ENCODE results near the gene LFNG. TPM values are rescaled to one million over a fixed set of nuclear protein-coding genes. Genes with fewer than 3 reads are reported as not detected.

Gene LFNG
- total RNA-seq, 2 experiments from 2014 or later, result 96.7 to 99.8 TPM

- no peaks in the 10 kb centered on the region for H3K27me3 ChIP-seq (ENCODE audit: control insufficient read depth in 1 of 2, insufficient read depth in 2 of 2, low read length in 2 of 2)
- TF ChIP-seq, protein P1, sequence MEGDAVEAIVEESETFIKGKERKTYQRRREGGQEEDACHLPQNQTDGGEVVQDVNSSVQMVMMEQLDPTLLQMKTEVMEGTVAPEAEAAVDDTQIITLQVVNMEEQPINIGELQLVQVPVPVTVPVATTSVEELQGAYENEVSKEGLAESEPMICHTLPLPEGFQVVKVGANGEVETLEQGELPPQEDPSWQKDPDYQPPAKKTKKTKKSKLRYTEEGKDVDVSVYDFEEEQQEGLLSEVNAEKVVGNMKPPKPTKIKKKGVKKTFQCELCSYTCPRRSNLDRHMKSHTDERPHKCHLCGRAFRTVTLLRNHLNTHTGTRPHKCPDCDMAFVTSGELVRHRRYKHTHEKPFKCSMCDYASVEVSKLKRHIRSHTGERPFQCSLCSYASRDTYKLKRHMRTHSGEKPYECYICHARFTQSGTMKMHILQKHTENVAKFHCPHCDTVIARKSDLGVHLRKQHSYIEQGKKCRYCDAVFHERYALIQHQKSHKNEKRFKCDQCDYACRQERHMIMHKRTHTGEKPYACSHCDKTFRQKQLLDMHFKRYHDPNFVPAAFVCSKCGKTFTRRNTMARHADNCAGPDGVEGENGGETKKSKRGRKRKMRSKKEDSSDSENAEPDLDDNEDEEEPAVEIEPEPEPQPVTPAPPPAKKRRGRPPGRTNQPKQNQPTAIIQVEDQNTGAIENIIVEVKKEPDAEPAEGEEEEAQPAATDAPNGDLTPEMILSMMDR (IDR thresholded peaks at IDR 0.05), result no peak
- no peaks in the 10 kb centered on the region for H3K36me3 Mint-ChIP-seq (ENCODE audit: low read depth)
- peak overlapping the region; percentile 20 for H3K4me3 Mint-ChIP-seq
- H3K27ac ChIP-seq (ENCODE audit: low read depth in 1 of 2, low read length in 2 of 2), result peak overlapping the region; percentile 84 to 97
- peaks cover 62% of the 10 kb centered on the region for H3K4me1 Mint-ChIP-seq (ENCODE audit: low read depth)
- intact Hi-C loops (cut with DNase I, micrococcal nuclease), result loop anchor here in 1 of 2 experiments (1.0 to 2.0 kb wide), 3 partner anchors 14 to 51 kb away; partner anchors contain the start of gene IQCE
- no peaks in the 10 kb centered on the region for H3K27me3 Mint-ChIP-seq
- peak overlapping the region; percentile 98 for H3K27ac Mint-ChIP-seq
- CTCF ChIA-PET, result interaction anchor here (0.9 to 1.7 kb wide), 2 partner anchors 39 to 202 kb away, joined by 3 read pairs; no protein-coding TSS in a partner anchor
- H3K9me3 ChIP-seq (ENCODE audit: control insufficient read depth in 1 of 2, insufficient read depth in 1 of 2, low read length in 2 of 2), result no peaks in the 10 kb centered on the region
- ATAC-seq (ENCODE audit: poor library complexity), result no peak
- DNase-seq, result no peak
- peak overlapping the region; percentile 47 for H3K4me3 ChIP-seq (ENCODE audit: low read length)
- no peaks in the 10 kb centered on the region for H3K36me3 ChIP-seq (ENCODE audit: insufficient read depth, low read length)
- peaks cover 68% of the 10 kb centered on the region for H3K4me1 ChIP-seq (ENCODE audit: insufficient read depth, low read length)
- no peaks in the 10 kb centered on the region for H3K9me3 Mint-ChIP-seq
- POLR2A ChIA-PET, result interaction anchor here (1.9 to 6.3 kb wide), 2 partner anchors 9 to 17 kb away, joined by 7 to 218 read pairs; partner anchors contain the start of gene LFNG
These were observed 11.7 kb upstream of the LFNG start for GRCh38 chr7:2507917-2508306.

DNA sequence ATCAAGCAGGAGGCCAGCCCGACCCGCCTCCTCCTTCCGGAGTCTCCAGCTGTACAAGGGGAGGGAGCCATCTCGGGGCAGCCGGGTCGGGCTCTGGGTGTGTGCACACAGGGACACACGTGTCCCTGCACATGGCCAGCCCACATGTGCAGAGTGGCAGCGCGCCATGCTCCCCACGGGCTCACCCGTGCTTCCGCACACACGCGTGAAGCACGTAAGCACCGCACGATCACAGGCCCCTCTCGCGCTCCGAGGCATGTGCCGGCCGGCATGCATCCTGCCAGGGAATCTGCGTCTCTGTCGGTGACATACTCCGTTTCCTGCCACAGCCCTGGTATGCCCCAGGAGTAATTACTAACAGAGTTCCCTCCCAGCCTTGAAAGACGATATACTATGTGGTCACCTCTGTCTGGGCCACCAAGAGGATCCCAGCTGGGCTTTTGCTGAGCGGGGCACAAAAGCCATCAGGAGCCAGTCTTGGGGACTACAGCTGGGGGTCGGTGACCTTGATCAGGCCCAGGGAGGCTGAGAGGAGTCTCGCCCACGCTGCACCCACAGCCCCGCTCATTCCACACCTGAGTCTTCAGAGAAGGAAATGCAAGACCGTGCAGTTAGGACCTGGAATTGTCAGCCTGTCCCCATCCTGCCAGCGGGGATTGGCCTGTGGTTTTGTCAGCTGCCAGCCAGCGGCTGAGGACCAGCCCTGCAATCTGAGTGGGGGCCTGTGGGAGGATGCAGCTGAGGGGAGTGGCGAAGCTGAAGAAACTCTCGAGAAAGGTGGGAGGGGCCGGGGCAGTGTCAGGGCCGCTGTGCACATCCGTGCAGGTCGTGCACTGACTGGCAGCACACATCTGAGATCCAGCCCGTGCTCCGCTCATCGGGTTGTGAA, 11.0 kb upstream of the LFNG start:
- no peaks in the 10 kb centered on the region for H3K27me3 ChIP-seq (ENCODE audit: control insufficient read depth in 1 of 2, insufficient read depth in 2 of 2, low read length in 2 of 2)
- Mint-ChIP-seq H3K27ac (peak overlapping the region; percentile 98), H3K27me3 (no peaks in the 10 kb centered on the region), H3K9me3 (no peaks in the 10 kb centered on the region), H3K4me3 (peak overlapping the region; percentile 78), H3K4me1 (ENCODE audit: low read depth) (peaks cover 68% of the 10 kb centered on the region), H3K36me3 (ENCODE audit: low read depth) (no peaks in the 10 kb centered on the region)
- DNase-seq, result peak; percentile 71 to 95 (median 84)
- H3K4me3 ChIP-seq (ENCODE audit: low read length), result peak overlapping the region; percentile 47
- ATAC-seq (ENCODE audit: poor library complexity), result peak; percentile 73
- intact Hi-C loops (cut with DNase I, micrococcal nuclease), result loop anchor here (1.0 to 2.0 kb wide), 4 partner anchors 11 to 50 kb away; partner anchors contain the start of genes IQCE (in 1 of the 2) and LFNG (in 1 of the 2)
- ChIA-PET CTCF (interaction anchor here (0.7 to 1.7 kb wide), 5 partner anchors 12 to 201 kb away, joined by 3 to 9 read pairs (median 3); partner anchors contain the start of gene BRAT1), POLR2A (interaction anchor here (1.0 to 6.3 kb wide), 7 partner anchors 9 to 568 kb away, joined by 3 to 218 read pairs (median 5); partner anchors contain the start of gene LFNG)
- TF ChIP-seq, protein P1 (IDR thresholded peaks at IDR 0.05), result no peak
- H3K36me3 ChIP-seq (ENCODE audit: insufficient read depth, low read length), result no peaks in the 10 kb centered on the region
- H3K4me1 ChIP-seq (ENCODE audit: insufficient read depth, low read length), result peaks cover 70% of the 10 kb centered on the region
- peak overlapping the region; percentile 84 to 97 for H3K27ac ChIP-seq (ENCODE audit: low read depth in 1 of 2, low read length in 2 of 2)
- no peaks in the 10 kb centered on the region for H3K9me3 ChIP-seq (ENCODE audit: control insufficient read depth in 1 of 2, insufficient read depth in 1 of 2, low read length in 2 of 2)

GRCh38 chr7:2509298-2509906, 10.2 kb upstream of the LFNG start:
- Histone ChIP-seq H3K27ac (ENCODE audit: low read depth in 1 of 2, low read length in 2 of 2) (peak overlapping the region; percentile 85 to 97), H3K4me3 (ENCODE audit: low read length) (peak overlapping the region; percentile 47), H3K9me3 (ENCODE audit: control insufficient read depth in 1 of 2, insufficient read depth in 1 of 2, low read length in 2 of 2) (no peaks in the 10 kb centered on the region), H3K36me3 (ENCODE audit: insufficient read depth, low read length) (no peaks in the 10 kb centered on the region), H3K27me3 (ENCODE audit: control insufficient read depth in 1 of 2, insufficient read depth in 2 of 2, low read length in 2 of 2) (no peaks in the 10 kb centered on the region), H3K4me1 (ENCODE audit: insufficient read depth, low read length) (peaks cover 74% of the 10 kb centered on the region)
- Mint-ChIP-seq H3K27ac (peak overlapping the region; percentile 98), H3K9me3 (no peaks in the 10 kb centered on the region), H3K4me3 (peak overlapping the region; percentile 78), H3K27me3 (no peaks in the 10 kb centered on the region), H3K4me1 (ENCODE audit: low read depth) (peaks cover 68% of the 10 kb centered on the region), H3K36me3 (ENCODE audit: low read depth) (no peaks in the 10 kb centered on the region)
- CTCF ChIA-PET, result interaction anchor here (0.7 to 1.0 kb wide), 2 partner anchors 11 to 46 kb away, joined by 3 read pairs; partner anchors contain the start of gene BRAT1
- DNase-seq (peak in 1 of 14 experiments; percentile 42), ATAC-seq (ENCODE audit: poor library complexity) (no peak)
- POLR2A ChIA-PET, result interaction anchor here (1.0 to 6.3 kb wide), 7 partner anchors 8 to 569 kb away, joined by 3 to 218 read pairs (median 5); partner anchors contain the start of gene LFNG
- intact Hi-C loops (cut with DNase I, micrococcal nuclease), result loop anchor here (1.0 to 2.0 kb wide), 3 partner anchors 10 to 49 kb away; partner anchors contain the start of genes IQCE (in 1 of the 2) and LFNG (in 1 of the 2)
- TF ChIP-seq, protein P1 (IDR thresholded peaks at IDR 0.05), result no peak
